PC-9 (cell line): ENCODE measurements around the gene MYO1B. TPM values are rescaled to one million over a fixed set of nuclear protein-coding genes. Genes with fewer than 3 reads are reported as not detected.

ENCODE experiments used
- BruUV-seq: library from RNA; stranded (reverse); fragments of 400-500 nt; replicated peaks from 2 replicates; lab custom pipeline; 2021; lab: Mats Ljungman, UMichigan
- CTCF ChIA-PET: fragments of 300-600 bp; sonication (Branson Sonifier 250); formaldehyde crosslinking; loops from one replicate; lab custom pipeline; 2022; ENCODE audit warnings: antibody characterized with exemption; lab: Charles Lee
- POLR2A ChIA-PET: fragments of 300-600 bp; sonication (Branson Sonifier 250); formaldehyde crosslinking; loops from one replicate; lab custom pipeline; 2022; ENCODE audit warnings: antibody characterized with exemption; ENCODE audit not compliant: unreplicated experiment; lab: Charles Lee
- DNase-seq, 2 experiments: peaks; one replicate each; pipeline versions ENCODE4 v3.0.0 to v3.0.0-alpha.2; 2015 to 2022; ENCODE audit warnings: mixed read lengths in 1 of 2
- H2AFZ ChIP-seq: fragments of 200-600 bp; sonication (generic); 2 replicates; pipeline ENCODE4 v1.8.1; 2017; ENCODE audit warnings: antibody characterized with exemption
- H3F3A ChIP-seq: fragments of 200-600 bp; sonication (generic); 2 replicates; pipeline ENCODE4 v1.8.1; 2017; ENCODE audit warnings: antibody characterized with exemption, mild to moderate bottlenecking, low read depth; ENCODE audit not compliant: insufficient read depth
- H3K27ac ChIP-seq: fragments of 200-600 bp; sonication (generic); 2 replicates; pipeline ENCODE4 v1.6.1; 2016; ENCODE audit warnings: mixed run types
- H3K27me3 ChIP-seq: fragments of 200-600 bp; sonication (generic); 2 replicates; pipeline ENCODE4 v1.6.1; 2016; ENCODE audit warnings: low read depth, mixed run types; ENCODE audit not compliant: insufficient read depth
- H3K36me3 ChIP-seq: fragments of 200-600 bp; sonication (generic); 2 replicates; pipeline ENCODE4 v1.6.1; 2016; ENCODE audit warnings: low read depth, mixed run types
- H3K4me1 ChIP-seq: fragments of 200-600 bp; sonication (generic); replicated peaks from 2 replicates; pipeline ENCODE4 v1.6.1; 2016; ENCODE audit warnings: mixed run types; ENCODE audit not compliant: insufficient read depth
- H3K4me2 ChIP-seq: fragments of 200-600 bp; sonication (generic); 2 replicates; pipeline ENCODE4 v1.6.1; 2017; ENCODE audit warnings: mixed run types
- H3K4me3 ChIP-seq: fragments of 200-600 bp; sonication (generic); 2 replicates; pipeline ENCODE4 v1.6.1; 2016; ENCODE audit warnings: mixed run types
- H3K79me2 ChIP-seq: fragments of 200-600 bp; sonication (generic); 2 replicates; pipeline ENCODE4 v1.6.1; 2017; ENCODE audit warnings: low read depth, mixed run types
- H3K9me2 ChIP-seq: fragments of 200-600 bp; sonication (generic); 2 replicates; pipeline ENCODE4 v1.8.1; 2017; ENCODE audit warnings: mild to moderate bottlenecking; ENCODE audit not compliant: insufficient read depth
- H3K9me3 ChIP-seq: fragments of 200-600 bp; sonication (generic); 2 replicates; pipeline ENCODE4 v1.8.1; 2016; ENCODE audit warnings: low read depth; ENCODE audit not compliant: insufficient read depth
- H4K20me1 ChIP-seq: fragments of 200-600 bp; sonication (generic); 2 replicates; pipeline ENCODE4 v1.8.1; 2017; ENCODE audit not compliant: insufficient read depth
- CTCF ChIP-seq: fragments of 200-600 bp; sonication (generic); conservative IDR thresholded peaks from 2 replicates; pipeline ENCODE4 v1.6.1; 2017; ENCODE audit warnings: mixed run types, antibody characterized with exemption, mild to moderate bottlenecking, moderate library complexity
- EZH2 ChIP-seq: fragments of 200-600 bp; sonication (generic); IDR thresholded peaks from 2 replicates; pipeline ENCODE4 v1.8.0; 2017; ENCODE audit warnings: antibody characterized with exemption, low read depth
- intact Hi-C: fragments of 100-400 bp; cut with micrococcal nuclease; formaldehyde crosslinking; loops from one replicate; pipeline ENCODE4 v1.10.0; 2022; ENCODE audit not compliant: unreplicated experiment
- total RNA-seq: library from RNA; stranded (reverse); gene quantifications from 2 replicates; pipeline ENCODE4 v1.2.3, GENCODE V29; 2021

MYO1B gene
- total RNA-seq, 1 experiment from 2014 or later, result 55.0 TPM

DNA sequence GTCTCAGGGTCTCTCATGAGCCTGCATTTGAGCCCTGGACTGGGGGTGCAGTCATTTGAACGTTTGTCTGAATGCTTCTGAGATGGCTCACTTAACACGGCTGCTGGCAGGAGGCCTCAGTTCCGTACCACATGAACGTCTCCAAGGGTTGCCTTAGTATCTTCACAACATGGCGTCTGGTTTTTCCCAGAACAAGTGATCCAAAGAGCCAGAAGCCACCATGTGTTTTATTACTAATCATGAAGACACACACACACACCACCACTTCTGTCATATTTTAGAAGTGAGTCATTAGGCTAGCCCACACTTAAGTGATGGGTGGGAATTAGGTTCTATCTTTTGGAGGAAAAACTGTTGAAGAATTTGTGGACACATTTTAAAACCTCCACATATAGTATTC, 15.0 kb upstream of the MYO1B start:
- no TSS peak for BruUV-seq
- Histone ChIP-seq H3K4me3 (no peak overlapping the region), H3K4me2 (no peak overlapping the region), H3K27ac (no peak overlapping the region), H3K79me2 (no peaks in the 10 kb centered on the region), H3K9me2 (no peaks in the 10 kb centered on the region), H4K20me1 (no peaks in the 10 kb centered on the region), H3F3A (no peaks in the 10 kb centered on the region), H2AFZ (no peak overlapping the region), H3K27me3 (no peaks in the 10 kb centered on the region), H3K9me3 (no peaks in the 10 kb centered on the region), H3K4me1 (no peaks in the 10 kb centered on the region; the same call in 1 of the 2 replicates), H3K36me3 (no peaks in the 10 kb centered on the region)
- CTCF ChIA-PET, result interaction anchor here (0.7 kb wide), 1 partner anchor 260 kb away, joined by 3 read pairs; no protein-coding TSS in a partner anchor
- DNase-seq, result no peak
- intact Hi-C loops, result no loop called here
- TF ChIP-seq CTCF, result no peak
- no peak for TF ChIP-seq EZH2
- POLR2A ChIA-PET, result no interaction called here

- no peaks in the 10 kb centered on the region for H3F3A ChIP-seq
- H3K36me3 ChIP-seq, result no peaks in the 10 kb centered on the region
- no peaks in the 10 kb centered on the region for H3K79me2 ChIP-seq
- ChIA-PET POLR2A (no interaction called here), CTCF (no interaction called here)
- intact Hi-C loops, result no loop called here
- H3K4me1 ChIP-seq, result no peaks in the 10 kb centered on the region; the same call in 1 of the 2 replicates
- BruUV-seq, result no TSS peak
- no peak overlapping the region for H2AFZ ChIP-seq
- no peak overlapping the region for H3K27ac ChIP-seq
- no peaks in the 10 kb centered on the region for H4K20me1 ChIP-seq
- H3K4me2 ChIP-seq, result no peak overlapping the region
- no peaks in the 10 kb centered on the region for H3K27me3 ChIP-seq
- no peak for DNase-seq
- TF ChIP-seq EZH2, result no peak
- peak; percentile 40; the same call in 1 of the 2 replicates for TF ChIP-seq CTCF
- no peak overlapping the region for H3K4me3 ChIP-seq
- no peaks in the 10 kb centered on the region for H3K9me2 ChIP-seq
- no peaks in the 10 kb centered on the region for H3K9me3 ChIP-seq
These were observed 13.2 kb upstream of the MYO1B start for GRCh38 chr2:191231995-191232394.

DNA sequence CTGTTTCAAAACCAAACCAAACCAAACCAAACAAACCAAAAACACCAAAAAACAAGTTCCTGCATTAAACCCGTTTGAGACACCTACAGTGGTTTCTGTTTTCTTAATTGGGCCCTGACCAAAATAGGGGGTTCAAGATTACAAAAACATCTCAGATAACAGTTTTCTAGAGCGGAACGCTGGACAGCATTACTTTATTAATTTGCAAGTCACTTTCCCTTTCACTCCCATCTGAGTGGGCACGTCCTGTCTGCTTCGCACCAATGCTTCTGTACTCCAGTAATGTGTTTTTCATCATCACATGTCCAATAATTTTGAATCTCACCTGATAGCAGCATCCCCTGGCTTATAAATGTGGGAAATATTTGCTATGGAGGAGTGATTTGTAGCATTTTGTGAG, 11.7 kb upstream of the MYO1B start:
- intact Hi-C loops, result no loop called here
- no peaks in the 10 kb centered on the region for H3K79me2 ChIP-seq
- no peak overlapping the region for H3K27ac ChIP-seq
- no TSS peak for BruUV-seq
- ChIA-PET POLR2A (no interaction called here), CTCF (no interaction called here)
- H3K4me2 ChIP-seq, result no peak overlapping the region
- H3K27me3 ChIP-seq, result no peaks in the 10 kb centered on the region
- no peaks in the 10 kb centered on the region for H3K36me3 ChIP-seq
- H3K4me1 ChIP-seq, result no peaks in the 10 kb centered on the region; the same call in 1 of the 2 replicates
- no peak overlapping the region for H3K4me3 ChIP-seq
- DNase-seq, result no peak
- no peaks in the 10 kb centered on the region for H3K9me2 ChIP-seq
- H2AFZ ChIP-seq, result no peak overlapping the region
- no peaks in the 10 kb centered on the region for H4K20me1 ChIP-seq
- no peaks in the 10 kb centered on the region for H3K9me3 ChIP-seq
- TF ChIP-seq EZH2 (no peak), CTCF (no peak)
- no peaks in the 10 kb centered on the region for H3F3A ChIP-seq
